Dermis microvascular lymphatic vessel endothelial cell (primary cell): ENCODE data around the gene NMNAT2. TPM values are rescaled to one million over a fixed set of nuclear protein-coding genes. Genes with fewer than 3 reads are reported as not detected.
"Not testable (repeated sequence)": the region's sequence is repeated elsewhere in the genome, so short reads cannot be mapped to it uniquely, and the experiment has no call there.

Source experiments
- DNase-seq, 2 donors: peaks; one replicate each; pipeline versions ENCODE4 v3.0.0 to v3.0.0-alpha.2; 2010; ENCODE audit warnings: low read depth in 2 of 2
- total RNA-seq: library from RNA; depleted of rRNA; stranded (reverse); fragments of >200 nt; gene quantifications from 2 replicates; pipeline ENCODE4 v1.2.1, GENCODE V29; 2014

Gene NMNAT2
- 0.13 and 0.51 TPM in 2 replicates for total RNA-seq

GRCh38 chr1:183417772-183418491, at the start of gene NMNAT2:
Gene NMNAT2 (minus strand): TSS chr1:183418380. CDS start chr1:183418267, 113 bp downstream.
- DNase-seq, result no peak

GRCh38 chr1:183467687-183468086, 49.5 kb upstream of the NMNAT2 start:
- DNase-seq, result no peak

GRCh38 chr1:183466781-183467180, 48.6 kb upstream of the NMNAT2 start:
- DNase-seq, result no peak

- DNase-seq, result no peak
Measured at GRCh38 chr1:183463566-183463965, 45.4 kb upstream of the NMNAT2 start.

GRCh38 chr1:183461350-183461749, 43.2 kb upstream of the NMNAT2 start:
- DNase-seq, result no peak

GRCh38 chr1:183460596-183460995, 42.4 kb upstream of the NMNAT2 start:
- DNase-seq, result no peak

- DNase-seq, result no peak
Measured at GRCh38 chr1:183457449-183457848, 39.3 kb upstream of the NMNAT2 start.

- no peak for DNase-seq
Measured at GRCh38 chr1:183456826-183457225, 38.6 kb upstream of the NMNAT2 start.

- no peak for DNase-seq
Measured at GRCh38 chr1:183454377-183454776, 36.2 kb upstream of the NMNAT2 start.

- no peak for DNase-seq
Measured at GRCh38 chr1:183450093-183450492, 31.9 kb upstream of the NMNAT2 start.

- DNase-seq, result no peak
Measured at GRCh38 chr1:183449223-183449770, 31.1 kb upstream of the NMNAT2 start.

- DNase-seq, result peak in 1 of 2 donors; percentile 70
Measured at GRCh38 chr1:183444243-183444642, 26.1 kb upstream of the NMNAT2 start.

GRCh38 chr1:183443466-183443865, 25.3 kb upstream of the NMNAT2 start:
- no peak for DNase-seq

- peak in 1 of 2 donors; percentile 13 for DNase-seq
Measured at GRCh38 chr1:183443011-183443410, 24.8 kb upstream of the NMNAT2 start.

GRCh38 chr1:183438060-183438459, 19.9 kb upstream of the NMNAT2 start:
- no peak for DNase-seq

- no peak for DNase-seq
Measured at GRCh38 chr1:183435497-183435896, 17.3 kb upstream of the NMNAT2 start.

- DNase-seq, result no peak
Measured at GRCh38 chr1:183433703-183434102, 15.5 kb upstream of the NMNAT2 start.

- no peak for DNase-seq
Measured at GRCh38 chr1:183432548-183432875, 14.3 kb upstream of the NMNAT2 start.

- no peak for DNase-seq
Measured at GRCh38 chr1:183431840-183432547, 13.8 kb upstream of the NMNAT2 start.

GRCh38 chr1:183427591-183427990, 9.4 kb upstream of the NMNAT2 start:
- DNase-seq, result not testable (repeated sequence)

- DNase-seq, result no peak
Measured at GRCh38 chr1:183424691-183425090, 6.5 kb upstream of the NMNAT2 start.

- DNase-seq, result no peak
Measured at GRCh38 chr1:183423541-183423940, 5.4 kb upstream of the NMNAT2 start.

- no peak for DNase-seq
Measured at GRCh38 chr1:183419399-183419798, 1.2 kb upstream of the NMNAT2 start.
